IgD-negative memory B cell (primary cell): ENCODE measurements around the gene KCNQ2. TPM values are rescaled to one million over a fixed set of nuclear protein-coding genes. Genes with fewer than 3 reads are reported as not detected.

Experiments
- H3K27ac Mint-ChIP-seq, 3 donors: one replicate each; pipeline ENCODE4 v1.8.0; 2020 to 2022; ENCODE audit warnings: mild to moderate bottlenecking in 3 of 3, mixed read lengths in 3 of 3, moderate library complexity in 1 of 3
- H3K27me3 Mint-ChIP-seq: one replicate; pipeline ENCODE4 v1.8.0; 2021; ENCODE audit warnings: mixed read lengths
- H3K36me3 Mint-ChIP-seq: one replicate; pipeline ENCODE4 v1.8.0; 2020; ENCODE audit warnings: mild to moderate bottlenecking, mixed read lengths
- H3K4me1 Mint-ChIP-seq, 3 donors: one replicate each; pipeline ENCODE4 v1.8.0; 2020 to 2022; ENCODE audit warnings: mixed read lengths in 3 of 3, mild to moderate bottlenecking in 1 of 3
- H3K4me3 Mint-ChIP-seq, 4 donors: one replicate each; pipeline ENCODE4 v1.8.0; 2020 to 2022; ENCODE audit warnings: mild to moderate bottlenecking in 4 of 4, mixed read lengths in 4 of 4, moderate library complexity in 3 of 4
- H3K9me3 Mint-ChIP-seq, 3 donors: one replicate each; pipeline ENCODE4 v1.8.0; 2020 to 2021; ENCODE audit warnings: mixed read lengths in 3 of 3, mild to moderate bottlenecking in 1 of 3
- polyA plus RNA-seq: library from polyadenylated mRNA; unstranded; fragments of 300-500 nt; fragmentation: Illumina TruSeq; gene quantifications from one replicate; pipeline ENCODE4 v1.2.3, GENCODE V29; 2021

Gene KCNQ2
- polyA plus RNA-seq, 1 donor from 2014 or later: 0.29 TPM

GRCh38 chr20:63449796-63450730 lies 22.4 kb downstream of the KCNQ2 start:
- Mint-ChIP-seq H3K27me3 (peaks cover 29% of the 10 kb centered on the region), H3K27ac (no peak overlapping the region), H3K4me3 (no peak overlapping the region), H3K36me3 (peaks cover 3% of the 10 kb centered on the region), H3K4me1 (peaks cover 0 to 3% (median 0%) of the 10 kb centered on the region in 3 donors), H3K9me3 (no peaks in the 10 kb centered on the region)

GRCh38 chr20:63449025-63449424 lies 23.4 kb downstream of the KCNQ2 start:
- peaks cover 0 to 3% (median 0%) of the 10 kb centered on the region in 3 donors for H3K4me1 Mint-ChIP-seq
- H3K36me3 Mint-ChIP-seq: peaks cover 2% of the 10 kb centered on the region
- no peak overlapping the region for H3K4me3 Mint-ChIP-seq
- peaks cover 22% of the 10 kb centered on the region for H3K27me3 Mint-ChIP-seq
- H3K27ac Mint-ChIP-seq: no peak overlapping the region
- H3K9me3 Mint-ChIP-seq: no peaks in the 10 kb centered on the region

GRCh38 chr20:63448031-63448430 lies 24.4 kb downstream of the KCNQ2 start:
- peaks cover 17% of the 10 kb centered on the region for H3K27me3 Mint-ChIP-seq
- no peak overlapping the region for H3K4me3 Mint-ChIP-seq
- peaks cover 0 to 3% (median 0%) of the 10 kb centered on the region in 3 donors for H3K4me1 Mint-ChIP-seq
- peaks cover 2% of the 10 kb centered on the region for H3K36me3 Mint-ChIP-seq
- H3K9me3 Mint-ChIP-seq: no peaks in the 10 kb centered on the region
- H3K27ac Mint-ChIP-seq: no peak overlapping the region

- H3K9me3 Mint-ChIP-seq: no peaks in the 10 kb centered on the region
- peaks cover 2% of the 10 kb centered on the region for H3K36me3 Mint-ChIP-seq
- peaks cover 15% of the 10 kb centered on the region for H3K27me3 Mint-ChIP-seq
- H3K4me3 Mint-ChIP-seq: peak overlapping the region in 1 of 4 donors; percentile 83
- peaks cover 0 to 3% (median 0%) of the 10 kb centered on the region in 3 donors for H3K4me1 Mint-ChIP-seq
- H3K27ac Mint-ChIP-seq: peak overlapping the region in 1 of 3 donors; percentile 72
Observed at GRCh38 chr20:63447320-63447719, 25.1 kb downstream of the KCNQ2 start.

DNA sequence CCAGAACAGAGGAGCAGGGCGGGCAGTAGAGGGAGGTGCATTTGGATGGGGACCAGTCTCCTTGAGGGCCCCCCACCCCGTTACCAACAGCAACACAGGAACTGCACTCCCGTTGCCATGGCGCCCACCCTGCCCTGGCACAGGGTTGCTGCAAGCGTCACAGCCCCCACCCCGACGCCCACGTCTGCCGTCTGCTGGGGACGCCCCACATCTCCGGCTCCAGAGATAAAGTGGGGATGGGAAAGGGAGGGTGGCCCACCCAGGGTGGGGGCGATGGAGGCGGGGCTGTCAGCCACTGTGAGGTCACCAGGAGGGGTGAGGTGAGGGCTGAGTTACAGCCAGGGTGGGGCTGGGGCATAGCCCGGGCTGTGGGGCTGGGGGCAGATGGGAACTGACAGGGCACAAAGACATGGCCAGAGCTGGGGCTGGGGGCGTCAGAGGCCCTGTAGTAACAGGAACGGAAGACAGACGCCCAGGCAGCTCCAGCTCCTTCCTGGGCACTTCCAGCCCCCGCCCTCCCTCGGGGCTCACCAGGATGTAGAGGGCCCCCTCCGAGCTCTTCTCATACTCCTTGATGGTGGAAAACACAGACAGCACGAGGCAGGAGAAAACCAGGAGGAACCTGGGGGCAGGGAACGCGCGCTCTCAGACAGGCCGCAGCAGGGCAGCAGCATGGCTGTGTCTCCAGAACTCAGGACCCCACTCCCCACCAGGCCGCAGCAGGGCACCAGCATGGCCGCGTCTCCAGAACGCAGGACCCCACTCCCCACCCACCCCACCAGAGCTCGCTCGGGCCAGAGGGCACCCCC lies 26.0 kb downstream of the KCNQ2 start:
- no peak overlapping the region for H3K4me3 Mint-ChIP-seq
- H3K27me3 Mint-ChIP-seq: peaks cover 14% of the 10 kb centered on the region
- peaks cover 2% of the 10 kb centered on the region for H3K36me3 Mint-ChIP-seq
- H3K4me1 Mint-ChIP-seq: peaks cover 1 to 3% (median 1%) of the 10 kb centered on the region in 3 donors
- no peak overlapping the region for H3K27ac Mint-ChIP-seq
- H3K9me3 Mint-ChIP-seq: no peaks in the 10 kb centered on the region

DNA sequence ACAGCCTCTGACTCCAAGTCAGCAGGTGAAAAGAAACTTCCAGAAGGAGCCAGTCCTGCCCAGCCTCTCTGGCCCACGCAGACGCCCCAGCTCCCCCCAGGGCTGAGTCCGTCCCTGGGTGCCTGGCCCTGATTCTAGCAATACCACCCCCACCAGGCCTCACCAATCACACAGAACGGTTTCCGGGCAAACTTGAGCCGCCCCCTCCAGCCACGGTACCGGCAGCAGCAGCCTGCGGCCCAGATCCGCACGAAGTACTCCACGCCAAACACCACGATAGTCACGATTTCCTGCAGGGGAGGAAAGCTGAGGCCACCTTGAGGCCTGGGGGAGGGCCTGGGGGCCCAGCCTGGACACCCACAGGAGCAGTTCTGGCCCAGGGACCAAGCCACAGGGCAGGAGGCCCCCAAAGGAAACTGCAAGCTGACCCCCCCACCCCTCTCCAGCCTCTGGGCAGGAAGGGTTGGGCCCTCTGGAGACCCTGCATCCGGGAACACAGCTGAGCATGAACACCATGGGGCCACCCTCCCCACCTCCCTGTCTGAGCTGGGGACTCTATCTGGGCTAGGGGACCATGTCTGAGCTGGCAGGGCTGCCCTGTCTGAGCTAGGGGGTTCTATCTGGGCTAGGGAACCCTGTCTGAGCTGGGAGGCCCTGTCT lies 27.2 kb downstream of the KCNQ2 start:
- no peak overlapping the region for H3K27ac Mint-ChIP-seq
- H3K4me1 Mint-ChIP-seq: peaks cover 5 to 8% (median 6%) of the 10 kb centered on the region in 3 donors
- peaks cover 2% of the 10 kb centered on the region for H3K36me3 Mint-ChIP-seq
- H3K9me3 Mint-ChIP-seq: no peaks in the 10 kb centered on the region
- H3K4me3 Mint-ChIP-seq: peak overlapping the region in 1 of 4 donors; percentile 21
- peaks cover 20% of the 10 kb centered on the region for H3K27me3 Mint-ChIP-seq

- Mint-ChIP-seq H3K4me3 (no peak overlapping the region), H3K9me3 (no peaks in the 10 kb centered on the region), H3K27me3 (peaks cover 22% of the 10 kb centered on the region), H3K4me1 (peaks cover 5 to 8% (median 6%) of the 10 kb centered on the region in 3 donors), H3K36me3 (peaks cover 2% of the 10 kb centered on the region), H3K27ac (no peak overlapping the region)
Observed at GRCh38 chr20:63444548-63444947, 27.9 kb downstream of the KCNQ2 start.

- peaks cover 5 to 8% (median 6%) of the 10 kb centered on the region in 3 donors for H3K4me1 Mint-ChIP-seq
- peaks cover 2% of the 10 kb centered on the region for H3K36me3 Mint-ChIP-seq
- H3K9me3 Mint-ChIP-seq: no peaks in the 10 kb centered on the region
- H3K27ac Mint-ChIP-seq: no peak overlapping the region
- H3K27me3 Mint-ChIP-seq: peaks cover 22% of the 10 kb centered on the region
- no peak overlapping the region for H3K4me3 Mint-ChIP-seq
Observed at GRCh38 chr20:63443606-63444395, 28.7 kb downstream of the KCNQ2 start.

DNA sequence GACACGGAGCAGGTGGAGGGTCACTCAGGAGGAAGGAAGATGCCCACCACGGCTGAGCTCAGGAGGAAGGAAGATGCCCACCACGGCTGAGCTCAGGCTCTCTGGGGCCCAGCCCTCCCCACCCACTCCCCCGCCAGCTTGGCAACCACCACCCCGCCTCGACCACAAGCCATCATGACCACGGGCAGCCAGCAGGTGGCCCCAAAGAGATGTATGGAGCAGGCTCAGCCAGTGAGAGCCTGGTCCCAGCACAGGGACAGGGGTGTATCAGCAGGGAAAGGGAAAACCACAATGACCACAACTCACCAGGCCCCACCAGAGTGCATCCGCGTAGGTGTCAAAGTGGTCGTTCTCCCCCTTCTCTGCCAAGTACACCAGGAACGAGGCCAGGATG lies 30.4 kb downstream of the KCNQ2 start:
- H3K36me3 Mint-ChIP-seq: no peaks in the 10 kb centered on the region
- H3K27ac Mint-ChIP-seq: no peak overlapping the region
- H3K9me3 Mint-ChIP-seq: no peaks in the 10 kb centered on the region
- no peak overlapping the region for H3K4me3 Mint-ChIP-seq
- H3K4me1 Mint-ChIP-seq: peaks cover 5 to 6% (median 6%) of the 10 kb centered on the region in 3 donors
- H3K27me3 Mint-ChIP-seq: peaks cover 20% of the 10 kb centered on the region

DNA sequence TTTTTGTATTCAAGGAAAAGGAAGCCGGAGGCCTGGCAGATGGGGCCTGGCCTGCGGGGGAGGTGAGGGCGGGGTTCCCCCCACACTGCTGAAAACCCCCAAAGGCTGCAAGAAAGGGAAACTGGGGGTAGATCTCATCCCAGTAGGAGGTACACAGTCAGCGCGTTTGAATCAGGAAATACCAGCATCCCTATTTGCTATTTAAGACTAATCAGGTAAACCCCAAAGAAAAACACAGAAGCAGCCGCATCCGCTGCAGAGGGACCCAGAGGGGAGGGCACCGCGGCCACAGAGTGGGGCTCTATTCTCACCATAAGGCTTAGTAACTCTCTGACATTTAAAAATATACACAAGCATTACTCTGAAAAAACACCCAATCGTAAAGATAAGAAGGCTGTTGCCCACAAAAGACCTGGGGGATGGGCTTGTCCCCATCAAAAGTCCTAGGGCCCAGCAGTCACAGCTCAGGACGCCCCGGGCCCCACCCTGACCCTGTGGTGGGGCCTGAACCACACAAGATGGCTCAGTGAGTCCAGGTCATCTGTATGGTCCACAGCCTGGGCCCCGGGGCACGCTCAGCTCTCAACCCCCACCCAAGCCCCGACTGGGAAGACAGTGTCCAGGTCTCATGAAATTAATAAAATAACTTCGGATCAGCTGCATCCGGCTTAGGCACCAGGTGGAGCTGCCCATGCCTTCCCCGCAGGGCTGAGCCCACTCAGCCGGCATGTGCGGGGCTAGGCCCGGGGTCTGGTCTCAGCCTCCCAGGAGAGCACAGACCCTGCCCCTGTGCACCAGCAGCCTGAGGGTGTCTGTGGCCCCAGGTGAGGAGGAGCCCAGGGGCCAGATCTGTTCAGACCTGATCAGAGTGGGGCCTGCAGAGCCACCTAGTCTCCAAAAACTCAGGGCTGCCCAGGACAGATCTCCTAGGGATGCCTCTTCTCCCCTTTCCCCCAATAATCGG lies 31.0 kb downstream of the KCNQ2 start:
- H3K4me3 Mint-ChIP-seq: peak overlapping the region in 1 of 4 donors; percentile 52
- peaks cover 4 to 6% (median 5%) of the 10 kb centered on the region in 3 donors for H3K4me1 Mint-ChIP-seq
- peak overlapping the region in 1 of 3 donors; percentile 63 for H3K27ac Mint-ChIP-seq
- peaks cover 20% of the 10 kb centered on the region for H3K27me3 Mint-ChIP-seq
- no peaks in the 10 kb centered on the region for H3K9me3 Mint-ChIP-seq
- no peaks in the 10 kb centered on the region for H3K36me3 Mint-ChIP-seq

- no peak overlapping the region for H3K4me3 Mint-ChIP-seq
Observed at GRCh38 chr20:63440366-63440955, 32.0 kb downstream of the KCNQ2 start.

DNA sequence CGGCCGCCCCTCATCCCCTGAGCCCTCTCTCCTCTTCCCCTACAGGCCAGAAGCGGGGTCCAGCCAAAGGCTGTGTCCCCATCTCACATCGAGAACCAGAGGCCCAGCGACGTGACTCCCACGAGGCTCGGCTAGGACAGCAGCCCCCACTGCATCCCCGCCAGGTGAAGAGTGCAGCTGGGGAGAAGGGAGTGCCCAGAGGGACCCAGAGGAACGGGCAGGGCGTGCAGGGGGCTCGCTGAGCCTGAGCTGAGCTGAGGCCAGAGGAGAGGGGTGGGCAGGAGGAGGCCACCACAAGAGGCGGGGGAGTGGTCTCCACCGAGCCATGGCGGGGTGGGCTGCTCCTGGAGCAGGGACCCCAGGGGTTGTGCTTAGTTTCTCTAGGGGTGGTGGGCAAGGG lies 32.6 kb downstream of the KCNQ2 start:
- H3K36me3 Mint-ChIP-seq: no peaks in the 10 kb centered on the region
- H3K4me3 Mint-ChIP-seq: no peak overlapping the region
- H3K9me3 Mint-ChIP-seq: peaks cover 0 to 3% (median 0%) of the 10 kb centered on the region in 3 donors
- H3K27me3 Mint-ChIP-seq: peaks cover 20% of the 10 kb centered on the region
- H3K4me1 Mint-ChIP-seq: peaks cover 5 to 8% (median 6%) of the 10 kb centered on the region in 3 donors
- H3K27ac Mint-ChIP-seq: no peak overlapping the region

More at GRCh38 chr20:63440366-63440955, 32.0 kb downstream of the KCNQ2 start:
- Mint-ChIP-seq H3K27me3 (peaks cover 20% of the 10 kb centered on the region), H3K9me3 (peaks cover 0 to 3% (median 0%) of the 10 kb centered on the region in 3 donors), H3K36me3 (no peaks in the 10 kb centered on the region), H3K4me1 (peaks cover 4 to 6% (median 5%) of the 10 kb centered on the region in 3 donors), H3K27ac (peak overlapping the region in 1 of 3 donors; percentile 59)

DNA sequence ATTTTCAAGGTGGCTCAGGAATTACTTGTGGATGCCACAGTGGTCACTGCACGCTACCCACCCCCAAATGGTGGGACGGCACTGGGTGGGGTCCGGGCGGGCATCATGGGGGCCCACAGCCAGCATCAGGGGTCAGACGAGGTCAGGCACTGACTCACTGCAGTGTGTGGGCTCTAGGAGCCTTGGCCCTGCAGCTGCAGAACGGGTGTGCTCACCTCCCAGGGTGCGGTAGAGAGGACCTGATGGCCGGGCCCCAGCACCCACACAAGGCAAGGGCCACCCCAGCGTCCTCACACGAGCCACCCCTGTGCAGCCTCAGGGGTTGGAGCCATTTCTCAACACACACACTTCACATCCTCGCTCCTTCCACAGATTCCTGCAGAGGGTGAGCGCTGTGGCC lies 34.3 kb downstream of the KCNQ2 start:
- Mint-ChIP-seq H3K27me3 (peaks cover 21% of the 10 kb centered on the region), H3K4me3 (no peak overlapping the region), H3K36me3 (no peaks in the 10 kb centered on the region), H3K9me3 (peaks cover 0 to 3% (median 0%) of the 10 kb centered on the region in 3 donors), H3K27ac (no peak overlapping the region), H3K4me1 (peaks cover 14 to 18% (median 17%) of the 10 kb centered on the region in 3 donors)
